ENCODE measurements around the gene ORAI3. TPM values are rescaled to one million over a fixed set of nuclear protein-coding genes. Genes with fewer than 3 reads are reported as not detected.

The ORAI3 gene
- total and polyA plus RNA-seq, 2 of the 13 experiments (the other 11 are each of a cell fraction or from before 2014, with no cell fraction given) = 11.4 to 32.0 TPM

- CTCF ChIA-PET (ENCODE audit: low intra/inter-chr PET ratio, low total read pairs) = interaction anchor here (2.1 kb wide), 1 partner anchor 56 kb away, joined by 25 read pairs; no protein-coding TSS in a partner anchor
- no TSS peak for BruUV-seq (replicated peaks)
- in situ Hi-C loops (cut with HindIII; ENCODE audit: extremely low pct_ligation_motif_present, low pct_unique_long_range_greater_than_20kb) = no loop called here
- ATAC-seq (no peak), DNase-seq (ENCODE audit: low spot score) (peak; percentile 56), FAIRE-seq (no peak)
- Histone ChIP-seq H3K4me1 (ENCODE audit: insufficient read depth, low read length) (peaks cover 75% of the 10 kb centered on the region), H3K27ac (ENCODE audit: extremely low read length, insufficient read depth, low read length) (peak overlapping the region; percentile 1), H4K20me1 (ENCODE audit: insufficient read depth, low read length) (no peaks in the 10 kb centered on the region), H3K79me2 (ENCODE audit: insufficient read depth, low read length) (no peaks in the 10 kb centered on the region), H3K4me3 (replicated peaks in 1 of 3; ENCODE audit: insufficient read depth in 1 of 3, low read depth in 2 of 3, low read length in 3 of 3) (peak overlapping the region in 1 of 3 experiments; percentile 77; a peak in 1 of 6 replicates), H3K4me2 (ENCODE audit: low read depth, low read length) (peak overlapping the region; percentile 81), H3K36me3 (replicated peaks in 1 of 2; ENCODE audit: control insufficient read depth in 1 of 2, insufficient read depth in 2 of 2, low read length in 2 of 2) (no peaks in the 10 kb centered on the region), H3K27me3 (ENCODE audit: control insufficient read depth in 1 of 2, insufficient read depth in 2 of 2, low read length in 2 of 2) (no peaks in the 10 kb centered on the region), H3K9me3 (ENCODE audit: low read length) (no peaks in the 10 kb centered on the region), H2AFZ (ENCODE audit: low read length) (no peak overlapping the region), H3K9ac (ENCODE audit: insufficient read depth, low read depth, low read length) (no peak overlapping the region)
- WGBS (ENCODE audit: low lambda C conversion rate) = 23% methylated on average over 5 of the region's 5 CpGs
- POLR2A ChIA-PET = interaction anchor here (1.0 to 3.6 kb wide), 4 partner anchors 25 to 153 kb away, joined by 3 to 29 read pairs (median 16); partner anchors contain the start of gene PHKG2
- intact Hi-C loops (cut with micrococcal nuclease; ENCODE audit: unreplicated experiment) = no loop called here
- no peak for TF ChIP-seq MYC (CRISPR knock-in tag; IDR thresholded peaks at IDR 0.05; ENCODE audit: borderline replicate concordance)
- TF ChIP-seq ZNF644 (CRISPR knock-in tag; IDR thresholded peaks at IDR 0.05; ENCODE audit: low read depth) = no peak
- no peak for TF ChIP-seq PBX3 (CRISPR knock-in tag; IDR thresholded peaks at IDR 0.05; ENCODE audit: borderline replicate concordance)
- peak; percentile 53 for TF ChIP-seq HNF4A (CRISPR knock-in tag; IDR thresholded peaks at IDR 0.05)
- peak; percentile 57 for TF ChIP-seq PPARG (CRISPR knock-in tag; conservative IDR thresholded peaks at IDR 0.05)
- no peak for TF ChIP-seq ETV6 (CRISPR knock-in tag; conservative IDR thresholded peaks at IDR 0.05)
- no peak for TF ChIP-seq TFDP2 (CRISPR knock-in tag; IDR thresholded peaks at IDR 0.05)
- TF ChIP-seq RXRB (CRISPR knock-in tag; IDR thresholded peaks at IDR 0.05; ENCODE audit: borderline replicate concordance) = peak; percentile 27; the same call in 1 of the 2 replicates
- 0 out of 2 replicates have a peak, but pooled peaks have one; percentile 33 for TF ChIP-seq KDM1A (CRISPR knock-in tag; IDR thresholded peaks at IDR 0.05)
- no peak for TF ChIP-seq ZBTB1 (CRISPR knock-in tag; IDR thresholded peaks at IDR 0.05; ENCODE audit: borderline replicate concordance)
- TF ChIP-seq ZKSCAN5 (CRISPR knock-in tag; IDR thresholded peaks at IDR 0.05) = no peak
- no peak for TF ChIP-seq CCAR2 (optimal IDR thresholded peaks at IDR 0.05; ENCODE audit: low read depth, low read length)
- TF ChIP-seq ZNF414 (CRISPR knock-in tag; IDR thresholded peaks at IDR 0.05) = no peak
- TF ChIP-seq RBM39 (IDR thresholded peaks at IDR 0.05; ENCODE audit: low read depth, low read length, poor library complexity, severe bottlenecking) = no peak
- no peak for TF ChIP-seq ZNF431 (CRISPR knock-in tag; IDR thresholded peaks at IDR 0.05; ENCODE audit: borderline replicate concordance, low read depth)
- TF ChIP-seq NCOR1 (IDR thresholded peaks at IDR 0.05; ENCODE audit: borderline replicate concordance, low read length) = peak; percentile 56; the same call in 1 of the 2 replicates
- no peak for TF ChIP-seq FOXJ3 (CRISPR knock-in tag; IDR thresholded peaks at IDR 0.05; ENCODE audit: borderline replicate concordance)
- TF ChIP-seq ZBTB7B (CRISPR knock-in tag; IDR thresholded peaks at IDR 0.05) = peak; percentile 49; the same call in 1 of the 2 replicates
- TF ChIP-seq NR0B2 (CRISPR knock-in tag; IDR thresholded peaks at IDR 0.05) = no peak
- TF ChIP-seq SOX13 (IDR thresholded peaks at IDR 0.05) = no peak
- no peak for TF ChIP-seq SOX13 (CRISPR knock-in tag; conservative IDR thresholded peaks at IDR 0.05 in 1 of 2, IDR thresholded peaks at IDR 0.05 in 1 of 2)
- TF ChIP-seq TAF15 (IDR thresholded peaks at IDR 0.05; ENCODE audit: low read depth, low read length, poor library complexity, severe bottlenecking) = no peak
Measured at GRCh38 chr16:30900588-30900987, 48.3 kb upstream of the ORAI3 start.
